Coronary artery (tissue), 2 donors: ENCODE data around the gene SPART.
"Not testable (repeated sequence)": the region's sequence is repeated elsewhere in the genome, so short reads cannot be mapped to it uniquely, and the experiment has no call there.

Experiments
- DNase-seq: peaks from one replicate; pipeline ENCODE4 v3.0.0-alpha.2; 2017; ENCODE audit warnings: low spot score
- H3K27ac ChIP-seq, 2 donors: fragments of 200-600 bp; sonication (generic); one replicate each; pipeline ENCODE4 v1.5.1; 2016 to 2019
- H3K4me3 ChIP-seq: fragments of 200-600 bp; sonication (generic); 2 replicates; pipeline ENCODE4 v1.5.1; 2016; ENCODE audit warnings: mild to moderate bottlenecking, moderate library complexity
- TF ChIP-seq, protein P1 (sequence below): fragments of 200-600 bp; sonication (generic); IDR thresholded peaks from one replicate; pipeline ENCODE4 v1.5.1; 2019; ENCODE audit warnings: antibody characterized with exemption

The SPART gene

DNA sequence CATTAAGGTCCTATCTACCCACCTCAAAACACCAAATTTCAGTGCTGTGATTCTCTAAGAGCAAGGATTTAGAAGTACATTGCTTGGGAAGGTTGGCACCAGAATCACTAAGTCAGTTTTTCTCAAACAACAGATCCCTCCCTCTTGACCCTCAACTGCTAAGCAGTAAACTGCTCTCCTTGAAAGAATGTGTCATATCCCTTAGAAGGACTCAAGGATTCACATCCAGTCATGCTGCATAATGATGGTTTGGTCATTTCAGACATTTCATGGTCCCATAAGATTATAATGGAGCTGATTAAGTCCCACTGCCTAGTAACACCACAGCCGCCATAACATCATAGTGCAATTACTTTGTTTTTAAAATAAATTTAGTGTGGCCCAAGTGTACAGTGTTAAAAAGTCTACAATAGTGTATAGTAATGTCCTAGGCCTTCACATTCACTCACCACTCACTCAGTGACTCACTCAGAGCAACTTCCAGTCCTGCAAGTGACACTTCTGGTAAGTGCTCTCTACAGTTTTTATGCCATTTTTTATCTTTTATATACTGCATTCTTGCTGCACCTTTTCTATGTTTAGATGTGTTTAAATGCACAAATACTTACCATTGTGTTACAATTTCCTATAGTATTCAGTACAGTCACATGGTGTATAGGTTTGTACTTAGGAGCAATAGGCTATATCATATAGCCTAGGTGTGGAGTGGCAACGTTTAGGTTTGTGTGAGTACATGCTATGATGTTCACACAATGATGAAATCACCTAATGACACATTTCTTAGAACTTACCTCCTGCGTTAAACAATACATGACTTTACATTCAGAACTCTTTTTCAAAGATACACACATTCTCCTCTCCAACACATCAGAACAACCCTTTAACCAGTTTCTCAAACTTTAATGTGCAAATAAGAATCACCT lies 32.9 kb downstream of the SPART start:
- Histone ChIP-seq H3K27ac (no peak overlapping the region), H3K4me3 (no peak overlapping the region)
- TF ChIP-seq, protein P1, sequence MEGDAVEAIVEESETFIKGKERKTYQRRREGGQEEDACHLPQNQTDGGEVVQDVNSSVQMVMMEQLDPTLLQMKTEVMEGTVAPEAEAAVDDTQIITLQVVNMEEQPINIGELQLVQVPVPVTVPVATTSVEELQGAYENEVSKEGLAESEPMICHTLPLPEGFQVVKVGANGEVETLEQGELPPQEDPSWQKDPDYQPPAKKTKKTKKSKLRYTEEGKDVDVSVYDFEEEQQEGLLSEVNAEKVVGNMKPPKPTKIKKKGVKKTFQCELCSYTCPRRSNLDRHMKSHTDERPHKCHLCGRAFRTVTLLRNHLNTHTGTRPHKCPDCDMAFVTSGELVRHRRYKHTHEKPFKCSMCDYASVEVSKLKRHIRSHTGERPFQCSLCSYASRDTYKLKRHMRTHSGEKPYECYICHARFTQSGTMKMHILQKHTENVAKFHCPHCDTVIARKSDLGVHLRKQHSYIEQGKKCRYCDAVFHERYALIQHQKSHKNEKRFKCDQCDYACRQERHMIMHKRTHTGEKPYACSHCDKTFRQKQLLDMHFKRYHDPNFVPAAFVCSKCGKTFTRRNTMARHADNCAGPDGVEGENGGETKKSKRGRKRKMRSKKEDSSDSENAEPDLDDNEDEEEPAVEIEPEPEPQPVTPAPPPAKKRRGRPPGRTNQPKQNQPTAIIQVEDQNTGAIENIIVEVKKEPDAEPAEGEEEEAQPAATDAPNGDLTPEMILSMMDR = no peak
- no peak for DNase-seq

DNA sequence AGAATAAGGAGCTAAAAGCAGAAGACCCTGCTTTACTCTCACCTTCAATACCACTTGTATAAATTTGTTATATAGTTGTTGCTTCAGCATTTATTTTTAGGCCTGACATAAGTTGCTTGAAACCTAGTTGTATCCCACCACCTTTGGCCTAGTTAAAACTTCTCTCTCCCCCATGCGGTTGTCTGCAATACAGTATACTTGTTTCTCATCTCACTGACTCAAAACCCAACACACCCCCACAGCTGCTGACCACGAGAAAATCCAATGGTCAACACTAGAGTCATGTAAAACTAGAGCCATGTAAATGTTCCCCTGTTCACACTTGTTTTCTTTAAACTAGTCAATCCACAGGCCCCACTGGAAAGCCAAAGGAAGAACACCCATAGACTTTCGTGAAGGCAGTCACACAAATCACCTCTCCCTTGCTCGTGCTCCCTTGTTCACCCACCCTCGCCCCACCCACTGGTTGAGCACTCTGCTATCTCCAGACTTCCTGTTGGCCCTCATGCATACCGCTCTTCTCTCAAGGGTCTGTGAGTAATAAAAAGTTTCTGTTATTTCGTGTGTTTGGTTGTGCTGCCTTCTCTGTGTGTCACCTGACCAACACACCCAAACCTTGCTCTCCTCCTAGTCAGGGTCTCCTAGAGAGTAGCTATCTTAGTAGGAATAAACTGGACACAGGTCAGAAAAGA lies 35.6 kb downstream of the SPART start:
- Histone ChIP-seq H3K4me3 (no peak overlapping the region), H3K27ac (no peak overlapping the region)
- DNase-seq = no peak
- TF ChIP-seq, protein P1 = no peak

DNA sequence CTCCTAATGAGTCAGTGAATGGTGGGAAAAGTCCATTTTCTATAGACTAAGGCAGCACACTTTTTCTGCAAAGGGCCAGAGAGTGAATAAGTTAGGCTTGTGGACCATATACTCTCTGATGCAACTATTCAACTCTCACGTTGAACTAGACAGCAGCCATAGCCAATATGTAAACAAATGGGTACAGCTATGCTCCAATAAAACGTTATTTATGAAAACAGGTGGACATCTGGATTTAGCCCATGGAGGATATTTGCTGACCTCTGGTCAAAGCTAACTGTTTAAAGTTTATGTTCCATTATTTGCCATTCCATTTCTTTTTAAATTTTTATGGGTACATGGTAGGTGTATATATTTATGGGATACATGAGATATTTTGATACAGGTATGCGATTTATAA lies 43.9 kb downstream of the SPART start:
- Histone ChIP-seq H3K27ac (no peak overlapping the region), H3K4me3 (no peak overlapping the region)
- no peak for DNase-seq
- TF ChIP-seq, protein P1 = no peak

DNA sequence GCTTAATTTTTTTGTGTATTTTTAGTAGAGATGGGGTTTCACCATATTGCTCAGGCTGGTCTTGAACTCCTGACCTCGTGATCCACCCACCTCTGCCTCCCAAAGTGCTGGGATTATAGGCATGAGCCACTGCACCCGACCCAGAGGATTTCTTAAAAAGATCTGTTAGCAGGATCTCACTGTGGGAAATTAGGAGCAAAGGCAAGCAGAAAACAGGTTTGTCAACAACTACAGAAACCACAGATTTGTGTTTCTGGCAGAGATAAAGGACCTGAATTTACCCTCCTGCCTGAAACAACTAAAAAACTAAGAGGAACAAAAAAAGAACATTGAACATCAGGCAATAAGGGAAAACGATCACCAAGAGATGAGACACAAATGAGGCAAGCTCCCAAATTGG lies 46.7 kb downstream of the SPART start:
- not testable (repeated sequence) for H3K4me3 ChIP-seq, DNase-seq, H3K27ac ChIP-seq

DNA sequence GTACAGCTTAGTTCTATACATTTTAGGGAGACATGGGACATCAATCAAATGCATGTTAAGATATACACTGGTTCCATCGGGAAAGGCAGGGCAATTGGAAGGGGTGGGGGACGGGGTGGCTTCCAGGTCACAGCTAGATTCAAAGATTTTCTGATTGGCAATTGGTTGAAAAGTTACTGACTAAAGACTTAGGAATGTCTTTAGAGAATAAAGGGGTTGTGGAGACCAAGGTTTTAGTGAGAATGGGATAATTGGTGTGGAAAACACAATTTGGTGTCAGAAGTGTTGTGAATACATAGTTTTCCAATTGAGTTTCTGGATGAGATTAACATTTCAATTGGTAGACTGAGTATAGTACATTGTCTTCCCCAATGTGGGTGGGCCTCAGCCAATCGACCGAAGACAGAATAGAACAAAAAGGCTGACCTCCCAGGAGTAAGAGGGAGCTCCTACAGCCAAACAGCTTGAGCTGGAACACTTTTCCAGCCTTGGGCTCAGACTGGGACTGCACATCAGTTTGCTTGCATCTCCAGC lies 47.6 kb downstream of the SPART start:
- TF ChIP-seq, protein P1 = no peak
- H3K27ac ChIP-seq = no peak overlapping the region
- no peak for DNase-seq
- H3K4me3 ChIP-seq = peak overlapping the region; percentile 81

DNA sequence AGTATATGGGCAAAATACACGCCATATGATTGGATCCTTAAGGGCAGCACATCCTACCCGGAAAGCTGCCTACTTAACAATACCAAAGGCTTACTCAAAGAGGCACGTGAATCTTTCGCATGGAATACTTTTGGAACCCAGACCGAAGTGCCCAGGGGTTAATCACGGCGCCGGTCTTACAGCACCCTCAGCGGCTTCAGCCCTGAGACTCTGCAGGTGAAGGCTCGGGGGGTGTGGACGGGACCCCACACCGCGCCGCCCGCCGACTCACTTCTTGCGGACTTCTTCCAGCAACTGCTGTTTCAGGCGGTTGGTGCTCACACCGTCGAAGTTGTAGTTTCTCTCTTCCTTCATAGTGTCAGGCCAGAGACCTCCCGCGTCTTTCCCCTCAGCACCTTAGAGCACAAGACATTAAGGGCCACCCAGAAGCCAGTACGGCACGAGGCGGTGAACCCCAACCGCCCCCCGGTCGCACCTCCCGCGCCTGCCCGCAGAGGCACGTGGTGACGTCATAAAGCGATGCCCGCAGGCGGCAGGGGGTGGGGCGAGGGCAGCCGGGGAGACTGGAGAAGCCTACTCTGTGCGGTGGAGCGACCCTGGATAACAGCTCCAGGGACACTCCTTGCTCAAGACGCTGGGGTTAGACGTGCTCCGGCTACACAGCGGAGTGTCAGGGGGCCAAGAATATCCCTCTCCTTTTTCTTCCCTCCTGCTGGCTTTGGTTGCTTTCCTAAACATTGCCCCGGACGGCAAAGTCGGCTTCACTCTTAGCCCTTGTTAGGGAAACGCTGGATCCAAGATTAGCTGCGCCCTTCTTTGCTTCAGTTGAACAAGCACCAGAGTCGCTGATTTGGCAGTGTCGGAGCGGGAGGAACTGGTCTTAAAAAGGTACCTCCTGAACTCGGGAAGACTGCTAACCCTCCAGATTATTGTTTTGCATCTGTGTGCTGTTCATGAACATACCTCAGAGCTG lies 48.5 kb downstream of the SPART start, which contains the start of gene CCDC169:
Gene CCDC169, minus strand, starts transcription at position 449 of the 973 bp plus-strand sequence. Its CDS starts 95 bp downstream, at position 354.
- peak within 1 kb of the TSS; percentile 81 for H3K4me3 ChIP-seq
- TF ChIP-seq, protein P1 = no peak
- peak within 1 kb of the TSS; percentile 63 to 68 for H3K27ac ChIP-seq
- DNase-seq = peak; percentile 85
